ENCODE data around the gene SSBP2.

- TF ChIP-seq CTCF (IDR thresholded peaks at IDR 0.05) (no peak), EP300 (IDR thresholded peaks at IDR 0.05) (no peak)
Measured at GRCh38 chr5:81517462-81517861, 233.4 kb downstream of the SSBP2 start.

All from suprapubic skin (tissue), 3 donors.